Measurements from ENCODE around the gene CADPS. TPM values are rescaled to one million over a fixed set of nuclear protein-coding genes. Genes with fewer than 3 reads are reported as not detected.

Gene CADPS
- total and polyA plus RNA-seq, 8 donors, result 0.50 to 2.9 (median 2.2) TPM

GRCh38 chr3:62497156-62497555 lies 378.1 kb downstream of the CADPS start:
- H3K4me1 ChIP-seq, result no peaks in the 10 kb centered on the region
- H3K9me3 ChIP-seq, result no peaks in the 10 kb centered on the region
- no peaks in the 10 kb centered on the region for H3K36me3 ChIP-seq
- H3K27me3 ChIP-seq, result no peaks in the 10 kb centered on the region
- no peak for TF ChIP-seq CTCF (IDR thresholded peaks at IDR 0.05)
- intact Hi-C loops (cut with DNase I), result no loop called here
- DNase-seq (no peak), ATAC-seq (no peak)
- H3K4me3 ChIP-seq, result no peak overlapping the region
- H3K27ac ChIP-seq, result no peak overlapping the region

- Histone ChIP-seq H3K4me1 (no peaks in the 10 kb centered on the region), H3K36me3 (no peaks in the 10 kb centered on the region), H3K4me3 (no peak overlapping the region), H3K9me3 (no peaks in the 10 kb centered on the region), H3K27me3 (no peaks in the 10 kb centered on the region), H3K27ac (no peak overlapping the region)
- no peak for TF ChIP-seq CTCF (IDR thresholded peaks at IDR 0.05)
- intact Hi-C loops (cut with DNase I), result no loop called here
- ATAC-seq, result no peak
- no peak for DNase-seq
Observed at GRCh38 chr3:62496503-62496902, 378.7 kb downstream of the CADPS start.

GRCh38 chr3:62493109-62493801 lies 382.0 kb downstream of the CADPS start:
- H3K36me3 ChIP-seq, result no peaks in the 10 kb centered on the region
- TF ChIP-seq CTCF (IDR thresholded peaks at IDR 0.05), result no peak
- no peaks in the 10 kb centered on the region for H3K9me3 ChIP-seq
- H3K27me3 ChIP-seq, result no peaks in the 10 kb centered on the region
- intact Hi-C loops (cut with DNase I), result no loop called here
- no peak overlapping the region for H3K4me3 ChIP-seq
- DNase-seq (no peak), ATAC-seq (no peak)
- no peak overlapping the region for H3K27ac ChIP-seq
- no peaks in the 10 kb centered on the region for H3K4me1 ChIP-seq

- Histone ChIP-seq H3K4me1 (no peaks in the 10 kb centered on the region), H3K9me3 (no peaks in the 10 kb centered on the region), H3K36me3 (no peaks in the 10 kb centered on the region), H3K27ac (no peak overlapping the region), H3K27me3 (no peaks in the 10 kb centered on the region), H3K4me3 (no peak overlapping the region)
- TF ChIP-seq CTCF (IDR thresholded peaks at IDR 0.05), result no peak
- DNase-seq (no peak), ATAC-seq (no peak)
- intact Hi-C loops (cut with DNase I), result no loop called here
Observed at GRCh38 chr3:62482961-62483360, 392.3 kb downstream of the CADPS start.

GRCh38 chr3:62481962-62482361 lies 393.3 kb downstream of the CADPS start:
- no peak for ATAC-seq
- intact Hi-C loops (cut with DNase I), result no loop called here
- DNase-seq, result no peak
- Histone ChIP-seq H3K27ac (no peak overlapping the region), H3K9me3 (no peaks in the 10 kb centered on the region), H3K4me3 (no peak overlapping the region), H3K4me1 (no peaks in the 10 kb centered on the region), H3K27me3 (no peaks in the 10 kb centered on the region), H3K36me3 (no peaks in the 10 kb centered on the region)
- no peak for TF ChIP-seq CTCF (IDR thresholded peaks at IDR 0.05)

Data from left lung (tissue), 10 donors.